ENCODE data around the gene ARNT2.
"Not testable (repeated sequence)": the region's sequence is repeated elsewhere in the genome, so short reads cannot be mapped to it uniquely, and the experiment has no call there.

Gene ARNT2

GRCh38 chr15:80615783-80616391 lies 211.7 kb downstream of the ARNT2 start:
- DNase-seq (ENCODE audit: low read depth in 2 of 2) = no peak

- DNase-seq (ENCODE audit: low read depth in 2 of 2) = no peak
These were observed 214.7 kb downstream of the ARNT2 start for GRCh38 chr15:80618685-80619400.

GRCh38 chr15:80619680-80620079 lies 215.5 kb downstream of the ARNT2 start:
- no peak for DNase-seq (ENCODE audit: low read depth in 2 of 2)

- DNase-seq (ENCODE audit: low read depth in 2 of 2) = no peak
These were observed 216.0 kb downstream of the ARNT2 start for GRCh38 chr15:80620141-80620540.

GRCh38 chr15:80620931-80621330 lies 216.7 kb downstream of the ARNT2 start:
- DNase-seq (ENCODE audit: low read depth in 2 of 2) = no peak

- no peak for DNase-seq (ENCODE audit: low read depth in 2 of 2)
These were observed 222.5 kb downstream of the ARNT2 start for GRCh38 chr15:80626643-80627120.

- DNase-seq (ENCODE audit: low read depth in 2 of 2) = no peak
These were observed 225.2 kb downstream of the ARNT2 start for GRCh38 chr15:80629355-80629754.

GRCh38 chr15:80630981-80631380 lies 226.8 kb downstream of the ARNT2 start:
- no peak for DNase-seq (ENCODE audit: low read depth in 2 of 2)

GRCh38 chr15:80633221-80633620 lies 229.0 kb downstream of the ARNT2 start:
- no peak for DNase-seq (ENCODE audit: low read depth in 2 of 2)

GRCh38 chr15:80635953-80636352 lies 231.8 kb downstream of the ARNT2 start:
- no peak for DNase-seq (ENCODE audit: low read depth in 2 of 2)

- no peak for DNase-seq (ENCODE audit: low read depth in 2 of 2)
These were observed 232.5 kb downstream of the ARNT2 start for GRCh38 chr15:80636675-80637074.

GRCh38 chr15:80637747-80638146 lies 233.6 kb downstream of the ARNT2 start:
- no peak for DNase-seq (ENCODE audit: low read depth in 2 of 2)

- no peak for DNase-seq (ENCODE audit: low read depth in 2 of 2)
These were observed 234.5 kb downstream of the ARNT2 start for GRCh38 chr15:80638553-80639167.

GRCh38 chr15:80639168-80639555 lies 235.0 kb downstream of the ARNT2 start:
- no peak for DNase-seq (ENCODE audit: low read depth in 2 of 2)

- no peak for DNase-seq (ENCODE audit: low read depth in 2 of 2)
These were observed 236.4 kb downstream of the ARNT2 start for GRCh38 chr15:80640531-80641121.

- no peak for DNase-seq (ENCODE audit: low read depth in 2 of 2)
These were observed 237.2 kb downstream of the ARNT2 start for GRCh38 chr15:80641384-80641783.

GRCh38 chr15:80643431-80643951 lies 239.3 kb downstream of the ARNT2 start:
- no peak for DNase-seq (ENCODE audit: low read depth in 2 of 2)

- no peak for DNase-seq (ENCODE audit: low read depth in 2 of 2)
These were observed 241.4 kb downstream of the ARNT2 start for GRCh38 chr15:80645494-80646065.

- not testable (repeated sequence) for DNase-seq (ENCODE audit: low read depth in 2 of 2)
These were observed 243.2 kb downstream of the ARNT2 start for GRCh38 chr15:80647424-80647823.
